Breast epithelium (tissue), 4 donors: Measurements from ENCODE around the gene SNX11. TPM values are rescaled to one million over a fixed set of nuclear protein-coding genes. Genes with fewer than 3 reads are reported as not detected.

Experiments used
- DNase-seq, 2 donors: peaks; one replicate each; pipeline ENCODE4 v3.0.0-alpha.2; 2019; ENCODE audit warnings: low spot score in 2 of 2
- H3K27ac ChIP-seq, 2 donors: fragments of 200-600 bp; sonication (generic) in 1 of 2; one replicate each; pipeline ENCODE4 v1.5.1; 2016 to 2019; ENCODE audit warnings: mild to moderate bottlenecking in 1 of 2
- H3K27me3 ChIP-seq, 2 donors: fragments of 200-600 bp; sonication (generic) in 1 of 2; one replicate each; pipeline versions ENCODE4 v1.5.1 to v1.6.0; 2017 to 2019; ENCODE audit warnings: control low read depth in 1 of 2, mild to moderate bottlenecking in 1 of 2
- H3K36me3 ChIP-seq: fragments of 200-600 bp; one replicate; pipeline ENCODE4 v1.5.1; 2019
- H3K4me1 ChIP-seq, 2 donors: fragments of 200-600 bp; sonication (generic); one replicate each; pipeline ENCODE4 v1.5.1; 2016 to 2019; ENCODE audit warnings: control low read depth in 1 of 2
- H3K4me3 ChIP-seq, 3 donors: fragments of 200-600 bp; sonication (generic); 1 replicate in 2 of 3; 2 replicates in 1 of 3; pipeline ENCODE4 v1.5.1; 2016 to 2019; ENCODE audit warnings: mild to moderate bottlenecking in 3 of 3, moderate library complexity in 2 of 3
- H3K9me3 ChIP-seq, 2 donors: fragments of 200-600 bp; sonication (generic) in 1 of 2; one replicate each; pipeline ENCODE4 v1.5.1; 2016 to 2019; ENCODE audit warnings: control low read depth in 1 of 2
- CTCF ChIP-seq, 3 donors: fragments of 450-650 bp; IDR thresholded peaks; one replicate each; pipeline ENCODE4 v1.5.1; 2016 to 2017; ENCODE audit warnings: antibody characterized with exemption in 3 of 3, mild to moderate bottlenecking in 3 of 3, moderate library complexity in 3 of 3
- POLR2A ChIP-seq: fragments of 450-650 bp; IDR thresholded peaks from one replicate; pipeline ENCODE4 v1.6.1; 2016; ENCODE audit warnings: antibody characterized with exemption, mild to moderate bottlenecking, moderate library complexity
- POLR2AphosphoS5 ChIP-seq, 3 donors: sonication (generic); formaldehyde crosslinking; IDR thresholded peaks; one replicate each; pipeline ENCODE4 v1.6.1; 2017; ENCODE audit warnings: antibody characterized with exemption in 3 of 3
- intact Hi-C: fragments of 100-400 bp; cut with DNase I; formaldehyde crosslinking; loops from one replicate; pipeline ENCODE4 v1.15.1; 2023; ENCODE audit warnings: low total_unique reads
- total RNA-seq, 3 donors: library from RNA; depleted of rRNA; stranded (reverse); fragments of >200 nt; gene quantifications; one replicate each; pipeline ENCODE4 v1.1.0, GENCODE V29; 2016

SNX11 gene
- total RNA-seq, 3 donors from 2014 or later, result 13.4 to 19.7 (median 14.2) TPM

DNA sequence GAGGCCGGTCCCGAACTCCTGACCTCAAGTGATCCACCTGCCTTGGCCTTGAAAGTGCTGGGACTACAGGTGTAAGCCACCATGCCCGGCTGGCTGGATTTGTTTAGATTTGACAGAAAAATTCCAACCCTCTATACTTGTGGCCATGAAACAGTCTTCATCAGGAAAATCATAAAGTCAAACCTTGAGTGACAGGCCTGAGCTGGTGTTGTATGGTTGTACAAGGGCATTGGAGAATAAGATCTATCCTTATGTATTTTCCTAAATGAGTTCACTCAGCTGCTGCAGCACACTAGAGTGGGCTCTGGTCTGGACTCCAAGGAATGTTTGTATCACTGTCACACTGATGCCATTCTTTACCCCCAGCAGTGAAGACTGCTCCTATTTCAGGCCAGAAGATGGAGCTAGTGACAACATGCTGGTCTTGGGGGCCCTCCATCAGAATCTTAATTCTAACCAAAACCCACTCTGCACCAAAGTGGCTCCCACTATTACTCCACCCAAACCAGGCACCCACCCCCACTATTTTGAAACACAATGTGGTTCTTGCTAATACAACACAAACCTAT is 27.4 kb downstream of the SNX11 start:
- no peak for DNase-seq
- Histone ChIP-seq H3K4me1 (no peaks in the 10 kb centered on the region), H3K4me3 (no peak overlapping the region), H3K36me3 (no peaks in the 10 kb centered on the region), H3K27me3 (no peaks in the 10 kb centered on the region), H3K9me3 (no peaks in the 10 kb centered on the region), H3K27ac (no peak overlapping the region)
- TF ChIP-seq POLR2AphosphoS5 (IDR thresholded peaks at IDR 0.05) (no peak), CTCF (IDR thresholded peaks at IDR 0.05) (no peak), POLR2A (no peak)
- intact Hi-C loops, result no loop called here

GRCh38 chr17:48137656-48138055 is 30.1 kb downstream of the SNX11 start:
- intact Hi-C loops, result no loop called here
- H3K27ac ChIP-seq, result no peak overlapping the region
- H3K4me1 ChIP-seq, result no peaks in the 10 kb centered on the region
- DNase-seq, result no peak
- no peak overlapping the region for H3K4me3 ChIP-seq
- TF ChIP-seq POLR2AphosphoS5 (IDR thresholded peaks at IDR 0.05), result no peak
- no peak for TF ChIP-seq CTCF (IDR thresholded peaks at IDR 0.05)
- TF ChIP-seq POLR2A, result no peak
- H3K9me3 ChIP-seq, result no peaks in the 10 kb centered on the region
- no peaks in the 10 kb centered on the region for H3K27me3 ChIP-seq
- H3K36me3 ChIP-seq, result no peaks in the 10 kb centered on the region

GRCh38 chr17:48139944-48140343 is 32.4 kb downstream of the SNX11 start:
- intact Hi-C loops, result no loop called here
- H3K4me3 ChIP-seq, result no peak overlapping the region
- no peak for DNase-seq
- H3K4me1 ChIP-seq, result no peaks in the 10 kb centered on the region
- no peaks in the 10 kb centered on the region for H3K36me3 ChIP-seq
- no peaks in the 10 kb centered on the region for H3K9me3 ChIP-seq
- no peak overlapping the region for H3K27ac ChIP-seq
- no peak for TF ChIP-seq POLR2A
- TF ChIP-seq CTCF (IDR thresholded peaks at IDR 0.05), result no peak
- TF ChIP-seq POLR2AphosphoS5 (IDR thresholded peaks at IDR 0.05), result no peak
- no peaks in the 10 kb centered on the region for H3K27me3 ChIP-seq

DNA sequence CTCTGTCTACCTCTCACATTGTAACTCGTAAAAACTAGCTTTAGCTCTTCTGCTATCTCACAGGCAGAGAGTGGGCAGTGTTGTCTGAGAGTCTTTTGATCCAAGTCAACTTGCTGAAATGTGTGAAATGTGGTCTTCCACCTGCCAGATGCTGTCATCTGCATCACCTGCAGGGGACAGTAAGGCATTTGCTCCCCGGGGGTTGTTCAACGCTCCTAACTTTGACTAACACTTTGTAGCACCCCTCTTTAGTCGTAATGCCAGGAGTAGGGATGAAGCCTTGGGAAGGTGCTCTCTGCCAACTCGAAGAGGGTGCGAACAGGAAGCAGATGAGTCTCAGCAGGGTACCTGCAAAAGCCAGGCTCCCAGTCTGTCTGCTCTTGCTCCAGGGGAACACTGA is 36.1 kb downstream of the SNX11 start:
- no peak for DNase-seq
- intact Hi-C loops, result no loop called here
- Histone ChIP-seq H3K36me3 (no peaks in the 10 kb centered on the region), H3K27ac (no peak overlapping the region), H3K27me3 (no peaks in the 10 kb centered on the region), H3K4me3 (no peak overlapping the region), H3K4me1 (no peaks in the 10 kb centered on the region), H3K9me3 (no peaks in the 10 kb centered on the region)
- TF ChIP-seq POLR2A (no peak), POLR2AphosphoS5 (IDR thresholded peaks at IDR 0.05) (no peak)

DNA sequence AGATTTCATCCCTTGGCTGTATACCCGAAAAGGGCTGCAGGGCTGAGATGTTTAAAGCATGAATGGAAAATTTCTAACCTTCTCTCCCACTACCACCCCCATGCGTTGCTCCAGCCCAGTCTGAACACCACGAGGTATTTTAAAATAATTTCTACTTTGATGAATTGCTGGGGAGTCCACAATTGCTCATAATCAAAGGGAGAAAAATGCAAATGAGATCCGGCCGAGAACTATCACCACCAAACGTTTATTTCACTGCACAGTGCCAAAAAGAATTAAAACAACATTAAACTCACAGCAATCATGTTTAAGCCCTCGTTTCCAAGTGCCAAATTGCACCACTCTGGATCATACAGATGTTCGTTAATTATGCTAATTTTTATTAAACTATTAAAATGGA is 36.7 kb downstream of the SNX11 start:
- Histone ChIP-seq H3K36me3 (no peaks in the 10 kb centered on the region), H3K27me3 (peaks cover 0 to under 1% of the 10 kb centered on the region in 2 donors), H3K4me3 (no peak overlapping the region), H3K4me1 (no peaks in the 10 kb centered on the region), H3K9me3 (no peaks in the 10 kb centered on the region), H3K27ac (no peak overlapping the region)
- DNase-seq, result no peak
- no peak for TF ChIP-seq CTCF (IDR thresholded peaks at IDR 0.05)
- no peak for TF ChIP-seq POLR2AphosphoS5 (IDR thresholded peaks at IDR 0.05)
- TF ChIP-seq POLR2A, result no peak
- intact Hi-C loops, result no loop called here
